Testis (tissue), 3 donors: Measurements from ENCODE around the gene MINDY3. TPM values are rescaled to one million over a fixed set of nuclear protein-coding genes. Genes with fewer than 3 reads are reported as not detected.

Experiments used
- DNase-seq: peaks from one replicate; pipeline ENCODE4 v3.0.0-alpha.2; 2019
- H3K27ac ChIP-seq, 2 donors: fragments of 200-600 bp; sonication (generic); one replicate each; pipeline ENCODE4 v1.5.1; 2019
- H3K27me3 ChIP-seq: fragments of 200-600 bp; sonication (generic); one replicate; pipeline ENCODE4 v1.5.1; 2019
- H3K36me3 ChIP-seq: fragments of 200-600 bp; sonication (generic); one replicate; pipeline ENCODE4 v1.5.1; 2017; ENCODE audit warnings: low read depth; ENCODE audit errors: missing control alignments
- H3K4me1 ChIP-seq: fragments of 200-600 bp; sonication (generic); one replicate; pipeline ENCODE4 v1.5.1; 2019
- H3K4me3 ChIP-seq, 2 donors: fragments of 200-600 bp; sonication (generic); one replicate each; pipeline ENCODE4 v1.5.1; 2017 to 2019
- H3K9me3 ChIP-seq: fragments of 200-600 bp; sonication (generic); one replicate; pipeline ENCODE4 v1.5.1; 2017
- POLR2A ChIP-seq: fragments of 450-650 bp; IDR thresholded peaks from one replicate; pipeline ENCODE4 v1.6.1; 2017; ENCODE audit warnings: antibody characterized with exemption, mild to moderate bottlenecking, moderate library complexity
- WGBS, 2 donors: methylation state at CpG; one replicate each; pipeline ENCODE4 v1.1.5; 2018; 5-methylcytosine and 5-hydroxymethylcytosine counted together
- intact Hi-C: fragments of 100-400 bp; cut with DNase I; formaldehyde crosslinking; loops from one replicate; pipeline ENCODE4 v1.15.1; 2023; ENCODE audit warnings: low total_unique reads
- polyA plus RNA-seq: library from polyadenylated mRNA; stranded (reverse); fragments of 350-450 nt; fragmentation: Illumina TruSeq; extraction: RNeasy Lipid Tissue Mini Kit (QIAGEN cat#74804); gene quantifications from one replicate; pipeline ENCODE4 v1.2.3, GENCODE V29; 2014; ENCODE audit warnings: low read depth, low replicate concordance; ENCODE audit not compliant: insufficient read depth
- total RNA-seq, 2 donors: library from RNA; depleted of rRNA; stranded (reverse); fragments of >200 nt; gene quantifications; one replicate each; pipeline ENCODE4 v1.2.3, GENCODE V29; 2016
- TF ChIP-seq, protein P1 (sequence below), 3 experiments: fragments of 450-650 bp in 2 of 3; fragments of 200-600 bp in 1 of 3; sonication (generic) in 1 of 3; IDR thresholded peaks; one replicate each; pipeline ENCODE4 v1.5.1; 2016 to 2019; ENCODE audit warnings: antibody characterized with exemption in 3 of 3, mild to moderate bottlenecking in 2 of 3, moderate library complexity in 1 of 3

The MINDY3 gene
- total and polyA plus RNA-seq, 3 donors from 2014 or later: 33.9 to 39.8 (median 39.6) TPM

DNA sequence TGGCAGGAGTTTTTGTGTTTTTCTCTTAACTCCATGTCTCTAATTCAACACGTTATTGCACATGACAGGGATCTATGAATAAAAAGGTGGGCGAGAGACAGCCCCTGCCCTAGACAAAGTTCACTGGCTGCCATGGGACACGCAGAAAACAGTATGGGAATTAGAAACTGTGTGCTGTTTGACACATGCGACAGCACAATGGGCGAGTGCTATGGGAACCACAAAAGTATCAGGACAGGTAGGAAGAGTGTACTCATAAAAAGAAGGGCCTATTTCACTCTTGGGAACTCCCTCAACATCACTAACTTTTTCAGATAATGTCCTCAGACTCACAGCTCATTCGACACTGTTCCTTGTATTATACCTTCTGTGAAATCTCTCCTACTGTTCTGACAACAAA, 45.7 kb downstream of the MINDY3 start:
- intact Hi-C loops: no loop called here
- WGBS, 2 donors: 90 to 92% methylated on average over 6 of the region's 6 CpGs
- no peak overlapping the region for H3K4me3 ChIP-seq
- no peak for TF ChIP-seq POLR2A
- TF ChIP-seq, protein P1, sequence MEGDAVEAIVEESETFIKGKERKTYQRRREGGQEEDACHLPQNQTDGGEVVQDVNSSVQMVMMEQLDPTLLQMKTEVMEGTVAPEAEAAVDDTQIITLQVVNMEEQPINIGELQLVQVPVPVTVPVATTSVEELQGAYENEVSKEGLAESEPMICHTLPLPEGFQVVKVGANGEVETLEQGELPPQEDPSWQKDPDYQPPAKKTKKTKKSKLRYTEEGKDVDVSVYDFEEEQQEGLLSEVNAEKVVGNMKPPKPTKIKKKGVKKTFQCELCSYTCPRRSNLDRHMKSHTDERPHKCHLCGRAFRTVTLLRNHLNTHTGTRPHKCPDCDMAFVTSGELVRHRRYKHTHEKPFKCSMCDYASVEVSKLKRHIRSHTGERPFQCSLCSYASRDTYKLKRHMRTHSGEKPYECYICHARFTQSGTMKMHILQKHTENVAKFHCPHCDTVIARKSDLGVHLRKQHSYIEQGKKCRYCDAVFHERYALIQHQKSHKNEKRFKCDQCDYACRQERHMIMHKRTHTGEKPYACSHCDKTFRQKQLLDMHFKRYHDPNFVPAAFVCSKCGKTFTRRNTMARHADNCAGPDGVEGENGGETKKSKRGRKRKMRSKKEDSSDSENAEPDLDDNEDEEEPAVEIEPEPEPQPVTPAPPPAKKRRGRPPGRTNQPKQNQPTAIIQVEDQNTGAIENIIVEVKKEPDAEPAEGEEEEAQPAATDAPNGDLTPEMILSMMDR (IDR thresholded peaks at IDR 0.05): no peak
- peaks cover 7% of the 10 kb centered on the region for H3K4me1 ChIP-seq
- no peaks in the 10 kb centered on the region for H3K27me3 ChIP-seq
- no peaks in the 10 kb centered on the region for H3K36me3 ChIP-seq
- H3K9me3 ChIP-seq: no peaks in the 10 kb centered on the region
- H3K27ac ChIP-seq: no peak overlapping the region
- no peak for DNase-seq

DNA sequence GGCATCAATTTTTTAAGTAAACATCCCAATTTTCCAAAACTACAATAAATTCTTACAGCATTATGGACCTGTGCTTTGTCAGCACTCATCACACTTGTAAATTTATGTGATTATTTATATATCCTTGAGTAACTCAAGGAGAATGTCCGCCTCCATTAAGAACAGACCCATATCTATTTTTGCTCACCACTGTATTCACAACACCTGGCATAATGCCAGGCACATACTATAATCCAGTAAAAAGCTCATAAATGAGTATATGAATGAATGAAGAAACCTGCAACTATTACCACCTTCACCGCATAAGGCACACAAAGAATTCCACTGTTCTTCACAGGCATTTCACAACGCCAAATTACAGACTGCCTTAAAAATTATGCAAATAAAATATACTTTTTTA, 46.9 kb downstream of the MINDY3 start:
- intact Hi-C loops: no loop called here
- Histone ChIP-seq H3K36me3 (no peaks in the 10 kb centered on the region), H3K9me3 (no peaks in the 10 kb centered on the region), H3K4me1 (peaks cover 7% of the 10 kb centered on the region), H3K4me3 (no peak overlapping the region), H3K27ac (no peak overlapping the region), H3K27me3 (no peaks in the 10 kb centered on the region)
- WGBS, 2 donors: 95 to 96% methylated on average over 3 of the region's 3 CpGs
- TF ChIP-seq, protein P1 (IDR thresholded peaks at IDR 0.05): no peak
- no peak for TF ChIP-seq POLR2A
- DNase-seq: no peak

DNA sequence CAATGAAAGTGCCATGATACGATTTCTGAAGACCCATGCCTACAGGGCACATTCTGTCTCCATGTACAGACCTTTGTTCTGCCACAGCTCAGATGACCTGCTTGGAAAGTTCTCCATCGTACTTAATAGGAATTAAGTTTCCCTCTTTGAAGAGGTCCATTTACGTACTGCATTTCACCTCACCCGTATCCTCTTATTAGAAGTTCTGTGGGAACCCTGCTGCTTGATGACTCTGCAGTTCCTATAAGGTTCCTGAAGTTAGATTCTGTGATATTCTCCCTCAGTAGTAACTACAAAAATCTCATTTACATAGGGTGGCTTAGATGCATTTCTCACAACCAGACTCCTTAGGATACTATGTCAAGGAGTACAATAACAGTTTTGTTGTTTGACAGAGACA, 50.9 kb downstream of the MINDY3 start:
- Histone ChIP-seq H3K27me3 (no peaks in the 10 kb centered on the region), H3K4me3 (no peak overlapping the region), H3K27ac (no peak overlapping the region), H3K4me1 (no peaks in the 10 kb centered on the region), H3K9me3 (no peaks in the 10 kb centered on the region), H3K36me3 (no peaks in the 10 kb centered on the region)
- no peak for TF ChIP-seq POLR2A
- TF ChIP-seq, protein P1 (IDR thresholded peaks at IDR 0.05): no peak
- DNase-seq: no peak
- WGBS, 2 donors: 93% methylated on average over 4 of the region's 4 CpGs
- intact Hi-C loops: no loop called here

DNA sequence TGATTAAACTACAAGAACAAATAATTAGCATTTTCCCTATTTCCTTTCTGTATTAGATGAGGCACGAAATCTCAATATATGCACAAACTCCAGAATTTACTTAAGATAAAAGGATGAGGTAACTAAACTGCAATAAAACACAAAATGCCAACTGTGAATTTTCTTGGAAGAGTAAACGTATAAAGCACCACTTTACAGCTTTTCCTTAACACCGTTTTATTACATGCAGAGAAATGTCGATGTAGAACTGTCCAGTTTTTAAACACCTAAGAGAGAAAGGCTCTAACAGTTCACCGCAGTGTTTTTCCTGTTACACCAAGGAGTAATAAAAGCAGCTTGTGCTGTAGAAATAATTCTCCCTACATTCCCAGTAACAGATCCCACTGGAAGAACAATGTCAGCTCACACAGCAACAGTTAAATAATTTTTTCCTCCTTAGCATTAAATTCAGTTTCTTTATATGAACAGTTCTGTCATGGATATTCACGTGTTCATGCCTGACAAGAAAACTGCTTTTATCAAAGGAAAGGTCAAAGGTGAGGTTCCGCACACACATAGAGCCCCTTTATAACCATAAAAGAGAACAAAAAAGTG, 52.0 kb downstream of the MINDY3 start:
- Histone ChIP-seq H3K36me3 (no peaks in the 10 kb centered on the region), H3K4me1 (no peaks in the 10 kb centered on the region), H3K27me3 (no peaks in the 10 kb centered on the region), H3K9me3 (no peaks in the 10 kb centered on the region), H3K4me3 (no peak overlapping the region), H3K27ac (no peak overlapping the region)
- WGBS, 2 donors: 87 to 89% methylated on average over 7 of the region's 7 CpGs
- intact Hi-C loops: no loop called here
- no peak for DNase-seq
- TF ChIP-seq POLR2A: no peak
- TF ChIP-seq, protein P1 (IDR thresholded peaks at IDR 0.05): no peak

DNA sequence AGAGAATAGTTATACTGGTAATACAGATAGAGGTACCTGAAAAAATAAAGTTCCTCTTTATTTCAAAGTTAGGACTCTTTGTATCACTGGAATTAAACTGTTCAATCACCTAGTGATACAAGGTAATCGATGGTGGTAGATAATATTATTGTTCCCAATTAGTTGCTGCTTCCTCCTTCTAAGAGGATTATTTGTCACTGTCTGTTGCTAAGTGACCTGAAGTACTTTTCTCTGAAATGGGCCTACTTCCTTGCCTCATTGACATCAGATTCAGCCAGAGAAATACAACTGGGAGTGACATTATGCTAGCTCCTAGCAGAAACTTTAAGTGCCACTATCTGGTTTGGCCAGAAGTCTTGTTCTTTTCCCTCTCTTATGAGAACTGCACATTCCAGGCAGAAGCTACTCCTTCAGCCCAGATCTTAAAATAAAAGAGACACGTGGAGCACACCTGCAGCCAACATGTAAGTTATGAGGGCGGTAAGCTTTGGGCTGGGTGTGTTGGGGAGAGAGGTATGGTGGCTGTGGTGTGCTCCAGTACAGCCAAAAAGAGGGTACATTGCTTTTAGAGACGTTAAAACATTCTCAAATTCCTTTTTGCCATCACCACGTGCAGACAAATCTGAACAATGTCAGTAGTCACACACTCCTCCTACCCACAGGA, 54.8 kb downstream of the MINDY3 start:
- Histone ChIP-seq H3K36me3 (no peaks in the 10 kb centered on the region), H3K27me3 (no peaks in the 10 kb centered on the region), H3K4me3 (no peak overlapping the region), H3K4me1 (no peaks in the 10 kb centered on the region), H3K27ac (no peak overlapping the region), H3K9me3 (no peaks in the 10 kb centered on the region)
- TF ChIP-seq, protein P1 (IDR thresholded peaks at IDR 0.05): no peak
- TF ChIP-seq POLR2A: no peak
- 71 to 88% methylated on average over 5 of the region's 5 CpGs for WGBS, 2 donors
- intact Hi-C loops: no loop called here
- DNase-seq: no peak
